ENCODE measurements around the gene CCDC200. TPM values are rescaled to one million over a fixed set of nuclear protein-coding genes. Genes with fewer than 3 reads are reported as not detected.
"Not testable (repeated sequence)": the region's sequence is repeated elsewhere in the genome, so short reads cannot be mapped to it uniquely, and the experiment has no call there.

The CCDC200 gene
- total and polyA plus RNA-seq, 2 of the 13 experiments (the other 11 are each of a cell fraction or from before 2014, with no cell fraction given): not detected

GRCh38 chr17:43193251-43193650 lies 35.2 kb downstream of the CCDC200 start (continued):
- no peak for TF ChIP-seq ZNF639 (CRISPR knock-in tag; conservative IDR thresholded peaks at IDR 0.05)

- H3K27me3 ChIP-seq (ENCODE audit: control insufficient read depth in 1 of 2, insufficient read depth in 2 of 2, low read length in 2 of 2); intact Hi-C loops (cut with micrococcal nuclease; ENCODE audit: unreplicated experiment); H3K79me2 ChIP-seq (ENCODE audit: insufficient read depth, low read length); H2AFZ ChIP-seq (ENCODE audit: low read length); H3K27ac ChIP-seq (ENCODE audit: extremely low read length, insufficient read depth, low read length); H3K9me3 ChIP-seq (ENCODE audit: low read length); H3K9ac ChIP-seq (ENCODE audit: insufficient read depth, low read depth, low read length); H4K20me1 ChIP-seq (ENCODE audit: insufficient read depth, low read length); H3K4me2 ChIP-seq (ENCODE audit: low read depth, low read length); DNase-seq (ENCODE audit: low spot score); H3K4me1 ChIP-seq (ENCODE audit: insufficient read depth, low read length); BruUV-seq (replicated peaks); FAIRE-seq; in situ Hi-C loops (cut with HindIII; ENCODE audit: extremely low pct_ligation_motif_present, low pct_unique_long_range_greater_than_20kb); ATAC-seq; CTCF ChIA-PET (ENCODE audit: low intra/inter-chr PET ratio, low total read pairs); H3K4me3 ChIP-seq (replicated peaks in 1 of 3; ENCODE audit: insufficient read depth in 1 of 3, low read depth in 2 of 3, low read length in 3 of 3): not testable (repeated sequence)
- peak; percentile 10; the same call in 1 of the 2 replicates for TF ChIP-seq MNT (IDR thresholded peaks at IDR 0.05)
- POLR2A ChIA-PET: interaction anchor here (0.7 kb wide), 1 partner anchor 84 kb away, joined by 3 read pairs; no protein-coding TSS in a partner anchor
- 97% methylated on average over 5 of the region's 5 CpGs for WGBS (ENCODE audit: low lambda C conversion rate)
- H3K36me3 ChIP-seq (replicated peaks in 1 of 2; ENCODE audit: control insufficient read depth in 1 of 2, insufficient read depth in 2 of 2, low read length in 2 of 2): peaks cover 31 to 60% of the 10 kb centered on the region in 2 experiments
Observed at GRCh38 chr17:43186656-43187055, 41.8 kb downstream of the CCDC200 start.

- POLR2A ChIA-PET: interaction anchor here (0.9 to 1.6 kb wide), 2 partner anchors 8 to 12 kb away, joined by 3 to 4 read pairs; partner anchors contain the start of gene NBR1
- Histone ChIP-seq H3K79me2 (ENCODE audit: insufficient read depth, low read length) (peaks cover 1% of the 10 kb centered on the region), H2AFZ (ENCODE audit: low read length) (no peak overlapping the region), H3K27ac (ENCODE audit: extremely low read length, insufficient read depth, low read length) (no peak overlapping the region), H3K9ac (ENCODE audit: insufficient read depth, low read depth, low read length) (no peak overlapping the region), H3K4me1 (ENCODE audit: insufficient read depth, low read length) (0 out of 2 replicates have a peak, but pooled peaks cover 3% of the 10 kb centered on the region), H3K9me3 (ENCODE audit: low read length) (no peaks in the 10 kb centered on the region), H3K4me2 (ENCODE audit: low read depth, low read length) (no peak overlapping the region), H3K36me3 (replicated peaks in 1 of 2; ENCODE audit: control insufficient read depth in 1 of 2, insufficient read depth in 2 of 2, low read length in 2 of 2) (peaks cover 15 to 54% of the 10 kb centered on the region in 2 experiments), H3K4me3 (replicated peaks in 1 of 3; ENCODE audit: insufficient read depth in 1 of 3, low read depth in 2 of 3, low read length in 3 of 3) (no peak overlapping the region), H4K20me1 (ENCODE audit: insufficient read depth, low read length) (no peaks in the 10 kb centered on the region; the same call in 1 of the 2 replicates), H3K27me3 (ENCODE audit: control insufficient read depth in 1 of 2, insufficient read depth in 2 of 2, low read length in 2 of 2) (no peaks in the 10 kb centered on the region)
- in situ Hi-C loops (cut with HindIII; ENCODE audit: extremely low pct_ligation_motif_present, low pct_unique_long_range_greater_than_20kb) (no loop called here), intact Hi-C loops (cut with micrococcal nuclease; ENCODE audit: unreplicated experiment) (no loop called here)
- FAIRE-seq (no peak), ATAC-seq (no peak), DNase-seq (ENCODE audit: low spot score) (no peak)
- CTCF ChIA-PET (ENCODE audit: low intra/inter-chr PET ratio, low total read pairs): no interaction called here
- no peak for TF ChIP-seq SNAPC4 (CRISPR knock-in tag; IDR thresholded peaks at IDR 0.05)
- no peak for TF ChIP-seq RORA (CRISPR knock-in tag; IDR thresholded peaks at IDR 0.05)
- no peak for TF ChIP-seq ZBTB49 (CRISPR knock-in tag; IDR thresholded peaks at IDR 0.05; ENCODE audit: borderline replicate concordance)
- BruUV-seq (replicated peaks): no TSS peak
- 96% methylated on average over 3 of the region's 3 CpGs for WGBS (ENCODE audit: low lambda C conversion rate)
Observed at GRCh38 chr17:43183921-43184320, 44.5 kb downstream of the CCDC200 start.

All from HepG2 (cell line).